HG02798 (cell line): ENCODE data around the gene EBPL.
"Not testable (repeated sequence)": the region's sequence is repeated elsewhere in the genome, so short reads cannot be mapped to it uniquely, and the experiment has no call there.

Source experiments
- ATAC-seq: cut with Tn5 transposase; IDR thresholded peaks from one replicate; pipeline ENCODE4 v1.9.1; 2021; ENCODE audit warnings: mild to moderate bottlenecking; ENCODE audit not compliant: unreplicated experiment, poor library complexity

EBPL gene

DNA sequence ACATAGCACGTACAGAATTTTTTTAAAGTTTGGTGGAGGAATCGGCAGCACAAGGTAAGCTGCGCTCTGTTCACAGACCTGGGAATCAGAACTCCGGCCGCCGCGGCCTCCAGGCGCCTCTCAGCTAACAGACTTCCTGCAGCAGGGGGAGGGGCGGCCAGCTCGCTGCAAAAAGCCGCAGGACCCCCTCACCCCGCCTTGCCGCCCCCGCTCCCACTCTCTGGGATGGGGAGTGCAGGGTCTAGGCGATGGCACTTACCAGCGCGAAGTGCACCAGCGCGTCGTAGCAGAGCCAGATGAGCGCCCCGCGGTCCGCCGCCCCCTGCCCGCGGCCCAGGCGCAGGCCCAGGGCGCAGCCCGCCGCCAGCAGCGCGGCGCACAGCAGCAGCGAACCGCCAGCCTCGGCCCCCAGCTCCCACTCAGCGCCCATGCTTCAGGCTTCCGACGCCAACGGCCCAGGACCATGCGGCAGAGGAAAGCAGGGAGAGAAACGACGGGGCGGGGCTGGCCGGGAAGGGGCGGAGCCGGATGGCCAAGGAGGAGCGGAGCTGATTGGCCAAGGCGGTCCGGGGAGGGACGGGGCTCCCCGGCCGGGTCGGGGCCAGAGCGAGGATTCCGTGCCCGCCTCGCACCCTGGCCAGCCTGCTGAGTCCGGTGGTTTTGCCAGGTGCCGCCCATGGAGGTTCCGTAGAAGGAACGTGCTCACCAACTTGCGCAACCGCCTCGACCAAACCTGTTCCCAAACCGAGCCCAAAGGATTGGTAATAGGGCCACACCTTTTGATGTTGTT lies at the start of gene EBPL:
TSS of gene EBPL (minus strand) at position 492 of the 790 bp plus-strand sequence. CDS start at position 430, 62 bp downstream.
- peak; percentile 99 for ATAC-seq

DNA sequence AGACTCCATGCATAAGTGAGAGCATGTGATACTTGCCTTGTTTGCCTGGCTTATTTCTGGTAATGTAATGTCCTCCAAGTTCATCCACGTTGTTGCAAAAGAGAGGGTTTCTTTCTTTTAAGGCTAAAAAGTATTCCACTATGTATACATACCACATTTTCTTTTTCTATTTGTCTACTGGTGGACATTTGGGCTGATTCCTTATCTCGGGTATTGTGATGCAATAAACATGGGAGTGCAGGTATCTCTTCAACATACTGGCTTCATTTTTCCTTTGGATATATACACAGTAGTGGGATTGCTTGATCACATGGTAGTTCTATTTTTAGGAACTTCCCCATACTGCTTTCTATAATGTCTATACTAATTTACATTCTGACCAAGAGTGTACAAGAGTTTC lies 49.6 kb upstream of the EBPL start:
- ATAC-seq, result no peak

DNA sequence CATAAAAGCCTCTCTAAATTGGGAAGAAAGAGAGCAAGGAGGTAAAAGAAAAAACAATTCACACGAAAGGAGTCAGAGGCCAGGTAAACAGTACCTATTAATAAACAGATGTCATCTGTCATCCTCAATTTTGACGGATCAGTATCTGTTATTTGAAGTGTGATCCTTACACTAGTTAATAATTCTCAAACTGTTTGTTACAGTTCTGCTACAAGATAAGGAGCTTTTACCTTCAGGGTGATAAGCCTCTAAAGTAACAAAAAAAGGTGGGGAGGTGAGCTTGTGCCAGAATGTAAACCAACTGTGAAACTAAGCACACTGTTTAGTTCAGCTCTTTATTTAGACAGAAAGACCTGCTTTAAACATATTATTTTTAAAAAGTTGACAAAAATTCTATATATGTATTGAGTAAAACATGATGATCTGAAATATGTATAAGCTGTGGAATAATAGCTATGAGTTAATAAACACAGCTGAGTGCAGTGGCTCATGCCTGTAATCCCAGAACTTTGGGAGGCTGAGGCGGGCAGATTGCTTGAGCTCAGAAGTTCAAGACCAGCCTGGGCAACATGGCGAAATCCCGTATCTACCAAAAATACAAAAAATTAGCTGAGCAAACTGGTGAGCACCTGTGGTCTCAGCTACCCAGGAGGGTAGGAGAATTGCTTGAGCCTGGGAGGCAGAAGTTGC lies 48.4 kb upstream of the EBPL start:
- ATAC-seq, result no peak

DNA sequence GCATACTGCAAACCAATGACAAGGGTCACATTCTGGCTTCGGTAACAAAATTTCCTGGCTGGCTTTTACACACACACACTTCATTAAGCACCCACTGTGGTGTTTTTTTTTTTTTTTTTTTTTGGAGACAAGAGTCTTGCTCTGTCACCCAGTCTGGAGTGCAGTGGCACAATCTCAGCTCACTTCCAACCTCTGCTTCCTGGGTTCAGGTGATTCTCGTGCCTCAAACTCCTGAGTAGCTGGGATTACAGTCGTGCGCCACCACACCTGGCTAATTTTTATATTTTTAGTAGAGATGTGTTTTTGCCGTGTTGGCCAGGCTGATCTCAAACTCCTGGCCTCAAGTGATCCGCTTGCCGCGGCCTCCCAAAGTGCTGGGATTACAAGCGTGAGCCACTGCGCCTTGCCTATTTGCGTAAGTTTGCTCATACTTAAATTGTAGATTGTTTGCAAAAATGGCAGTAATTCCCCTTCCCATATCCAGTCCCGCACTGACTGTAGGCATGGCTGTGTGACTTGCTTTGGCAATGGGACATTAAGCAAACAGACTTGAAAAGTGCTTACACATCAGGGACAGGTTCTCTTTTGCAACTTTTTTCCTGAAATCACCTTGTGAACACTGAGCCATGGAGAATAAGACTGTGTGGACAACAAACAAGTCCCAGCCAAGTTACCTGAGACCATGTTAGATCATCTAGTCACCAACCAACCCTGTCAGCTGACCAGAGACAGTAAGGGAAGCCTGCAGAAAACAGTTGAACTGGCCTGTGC lies 42.1 kb upstream of the EBPL start:
- ATAC-seq, result no peak

DNA sequence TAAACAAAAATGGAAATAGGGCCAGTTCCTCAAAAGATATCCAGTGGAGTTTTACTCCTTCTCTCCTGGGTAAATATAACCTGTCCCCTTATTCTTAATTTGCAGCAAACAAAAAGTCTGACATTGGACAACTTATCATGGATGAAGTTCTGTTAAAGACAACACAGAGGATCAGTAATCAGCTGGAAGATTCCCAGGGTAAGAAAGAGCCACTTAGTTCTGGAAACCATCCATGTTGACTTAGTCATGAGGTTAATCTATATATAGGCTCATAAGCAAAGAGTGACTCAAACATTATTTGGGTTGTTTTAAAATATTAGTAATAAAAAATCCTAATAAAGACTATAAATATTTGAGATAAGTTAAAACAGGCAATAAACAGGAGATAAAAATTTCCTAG lies 40.5 kb upstream of the EBPL start:
- ATAC-seq, result no peak

DNA sequence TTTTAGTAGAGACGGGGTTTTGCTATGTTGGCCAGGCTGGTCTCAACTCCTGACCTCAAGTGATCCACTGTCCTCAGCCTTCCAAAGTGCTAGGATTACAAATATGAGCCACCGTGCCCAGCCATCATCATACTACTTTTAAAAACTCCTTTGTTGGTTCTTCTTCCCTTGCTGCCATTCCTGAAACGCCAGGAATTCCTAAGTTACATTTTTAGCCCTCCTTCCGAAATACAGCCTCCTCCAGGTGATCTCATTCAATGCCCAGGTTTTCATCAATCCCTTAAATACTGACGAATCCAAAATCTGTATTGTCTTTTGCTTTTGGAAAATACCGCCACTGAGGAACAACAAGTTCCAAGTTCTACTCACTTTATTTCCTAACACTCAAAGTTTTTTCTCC lies 25.3 kb upstream of the EBPL start:
- no peak for ATAC-seq

DNA sequence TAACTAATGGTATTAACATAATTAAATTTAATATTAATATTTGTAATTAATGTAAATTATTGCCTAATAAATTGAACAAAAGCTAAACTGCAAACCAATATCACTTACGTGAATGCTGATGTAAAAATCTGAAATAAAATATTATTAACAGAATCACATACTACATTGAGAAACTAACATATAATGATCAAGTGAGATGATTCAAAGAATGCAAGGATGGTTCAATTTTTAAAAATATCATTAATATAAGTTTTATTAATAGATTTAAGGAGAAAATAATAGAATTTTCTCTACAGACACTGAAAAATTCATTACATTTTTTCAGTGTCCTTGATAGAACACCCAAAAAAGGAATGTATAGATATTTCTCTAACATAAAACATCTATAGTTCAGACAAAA lies 23.5 kb upstream of the EBPL start:
- no peak for ATAC-seq

DNA sequence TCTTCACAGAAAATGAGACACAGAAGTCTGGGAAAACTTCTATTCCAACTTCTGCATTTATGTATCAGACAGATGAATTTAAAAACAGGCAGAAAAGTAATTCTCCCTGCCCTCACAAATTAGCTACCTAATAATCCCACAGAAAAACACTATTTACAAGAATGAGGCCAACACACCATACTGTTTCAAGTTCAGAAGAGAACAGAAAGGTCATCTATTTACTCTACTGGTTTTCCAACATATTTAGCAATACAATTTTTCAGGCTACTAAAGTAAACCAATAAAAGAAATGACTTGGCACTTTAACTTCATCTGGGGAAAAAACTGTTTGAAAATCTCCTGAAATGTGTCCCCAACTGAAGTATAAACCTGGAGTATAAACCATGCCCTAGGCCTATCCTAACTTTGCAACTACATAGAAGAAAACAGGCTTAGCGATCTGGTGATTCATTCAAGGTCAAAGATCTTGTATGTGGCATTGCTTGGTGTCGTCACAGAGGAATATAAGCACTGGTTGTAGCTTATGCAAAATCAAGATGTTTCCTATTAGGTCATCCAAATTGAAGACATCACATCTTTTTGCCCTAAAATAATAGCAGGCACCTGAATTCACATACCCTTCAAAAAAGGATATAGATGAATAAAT lies 20.1 kb upstream of the EBPL start:
- ATAC-seq, result no peak

DNA sequence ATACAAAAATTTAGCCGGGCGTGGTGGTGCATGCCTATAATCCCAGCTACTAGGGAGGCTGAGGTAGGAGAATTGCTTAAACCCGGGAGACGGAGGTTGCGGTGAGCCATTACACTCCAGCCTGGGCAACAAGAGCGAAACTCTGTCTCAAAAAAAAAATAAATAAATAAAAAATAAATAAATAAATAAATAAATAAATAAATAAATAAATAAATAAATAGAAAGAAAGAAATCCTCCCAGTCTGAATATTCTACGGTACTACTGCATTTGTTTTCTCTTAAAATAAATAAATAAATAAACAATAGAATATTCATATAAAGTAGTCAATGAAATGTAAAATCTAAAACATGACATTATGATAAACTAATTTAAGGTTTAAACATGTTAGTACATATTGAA lies 13.0 kb upstream of the EBPL start:
- ATAC-seq, result not testable (repeated sequence)

DNA sequence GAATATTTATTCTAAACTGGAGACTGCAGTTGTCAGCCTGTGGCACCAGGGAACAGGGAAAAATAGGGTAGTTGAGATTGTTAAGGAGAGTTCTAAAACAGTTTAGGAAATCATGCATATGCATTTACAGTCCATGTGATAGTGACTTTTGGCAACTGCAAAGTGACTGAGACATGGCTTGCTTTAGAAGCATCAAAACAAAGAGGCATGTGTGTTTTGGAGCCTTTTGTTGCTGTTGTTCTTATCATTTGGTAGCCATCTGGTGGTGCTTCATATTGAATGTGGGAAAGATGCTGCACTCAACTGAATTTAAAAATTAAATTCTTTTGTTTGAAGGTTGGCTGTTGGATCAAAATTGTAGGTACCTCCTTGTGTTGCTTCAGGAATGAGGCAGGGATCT lies 10.2 kb upstream of the EBPL start:
- no peak for ATAC-seq

DNA sequence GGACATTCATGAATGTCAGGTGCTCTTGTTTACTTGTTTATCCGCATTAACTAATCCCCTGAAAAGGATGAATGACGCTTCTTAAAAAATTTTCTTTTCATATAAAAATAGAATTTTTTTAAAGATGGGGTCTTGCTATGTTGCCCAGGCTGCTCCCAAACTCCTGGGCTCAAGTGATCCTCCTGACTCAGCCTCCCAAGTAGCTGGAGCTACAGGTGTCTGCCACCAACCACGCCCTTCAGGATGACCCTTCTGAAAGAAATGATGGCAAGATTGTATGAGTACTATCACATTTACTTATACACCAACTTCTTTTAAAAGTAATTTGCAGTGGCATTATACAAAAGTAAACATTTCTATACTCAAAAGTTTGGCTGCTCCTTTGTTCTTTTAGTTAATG lies 6.2 kb upstream of the EBPL start:
- ATAC-seq, result no peak

DNA sequence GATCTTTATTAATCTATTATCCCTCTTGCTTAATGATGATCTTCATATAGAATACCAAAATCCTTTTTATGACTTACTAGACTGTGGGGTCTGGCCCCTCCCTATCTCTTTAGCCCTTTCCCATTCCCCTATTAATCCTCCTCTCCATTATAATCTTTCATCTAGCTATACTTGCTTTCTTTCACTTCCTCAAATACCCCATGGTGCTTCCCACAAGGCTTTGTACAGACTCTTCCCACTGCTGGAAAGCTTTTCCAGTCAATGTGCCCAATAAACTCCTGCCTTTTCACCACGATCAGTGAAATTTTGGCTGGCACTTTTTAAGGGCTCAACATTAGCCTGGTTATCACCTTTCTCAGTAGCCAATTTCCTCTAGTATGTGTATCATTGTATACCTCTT lies 3.2 kb upstream of the EBPL start:
- no peak for ATAC-seq

DNA sequence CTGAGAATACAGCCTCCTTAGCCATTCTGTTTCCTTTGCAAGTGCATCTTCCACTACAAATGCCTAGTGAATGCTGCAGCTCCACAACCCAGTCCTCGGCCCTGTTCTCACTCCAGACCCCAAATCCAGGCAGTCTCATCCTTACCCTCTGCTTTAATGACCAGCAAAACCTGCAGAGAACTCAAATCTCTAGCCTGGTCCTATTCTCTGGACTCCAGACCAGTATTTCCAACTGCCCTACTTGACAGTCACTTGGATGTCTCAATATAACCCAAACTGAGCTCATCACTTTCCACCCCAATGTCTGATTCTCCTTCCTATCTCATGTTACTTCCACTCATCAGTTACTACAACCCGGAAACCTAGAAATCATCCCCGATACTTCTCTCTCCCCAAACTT lies 2.6 kb upstream of the EBPL start:
- no peak for ATAC-seq

DNA sequence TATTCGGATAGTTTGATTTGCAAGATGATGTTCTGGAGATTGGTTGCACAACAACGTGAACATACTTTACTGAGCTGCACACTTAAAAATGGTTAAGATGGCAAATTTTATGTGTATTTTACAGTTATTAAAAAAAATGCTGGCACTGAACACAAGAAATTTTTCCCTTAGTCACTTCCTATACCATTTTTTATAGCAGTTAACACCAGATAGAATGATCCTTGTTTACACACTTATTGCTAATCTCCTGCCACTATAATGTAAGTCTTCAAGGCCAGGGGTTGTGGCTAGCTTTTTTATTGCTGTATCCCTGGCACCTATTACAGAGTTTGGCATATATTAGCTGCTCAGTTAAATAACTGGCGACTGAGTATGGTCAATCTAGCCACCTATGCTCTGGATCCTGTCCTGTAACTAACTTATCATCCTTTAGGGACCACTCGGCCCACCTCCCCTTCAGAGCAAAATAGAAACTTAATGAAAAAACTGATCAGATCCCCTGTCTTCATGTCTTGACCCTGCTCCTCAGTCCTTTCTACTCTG lies 2.0 kb upstream of the EBPL start:
- no peak for ATAC-seq

DNA sequence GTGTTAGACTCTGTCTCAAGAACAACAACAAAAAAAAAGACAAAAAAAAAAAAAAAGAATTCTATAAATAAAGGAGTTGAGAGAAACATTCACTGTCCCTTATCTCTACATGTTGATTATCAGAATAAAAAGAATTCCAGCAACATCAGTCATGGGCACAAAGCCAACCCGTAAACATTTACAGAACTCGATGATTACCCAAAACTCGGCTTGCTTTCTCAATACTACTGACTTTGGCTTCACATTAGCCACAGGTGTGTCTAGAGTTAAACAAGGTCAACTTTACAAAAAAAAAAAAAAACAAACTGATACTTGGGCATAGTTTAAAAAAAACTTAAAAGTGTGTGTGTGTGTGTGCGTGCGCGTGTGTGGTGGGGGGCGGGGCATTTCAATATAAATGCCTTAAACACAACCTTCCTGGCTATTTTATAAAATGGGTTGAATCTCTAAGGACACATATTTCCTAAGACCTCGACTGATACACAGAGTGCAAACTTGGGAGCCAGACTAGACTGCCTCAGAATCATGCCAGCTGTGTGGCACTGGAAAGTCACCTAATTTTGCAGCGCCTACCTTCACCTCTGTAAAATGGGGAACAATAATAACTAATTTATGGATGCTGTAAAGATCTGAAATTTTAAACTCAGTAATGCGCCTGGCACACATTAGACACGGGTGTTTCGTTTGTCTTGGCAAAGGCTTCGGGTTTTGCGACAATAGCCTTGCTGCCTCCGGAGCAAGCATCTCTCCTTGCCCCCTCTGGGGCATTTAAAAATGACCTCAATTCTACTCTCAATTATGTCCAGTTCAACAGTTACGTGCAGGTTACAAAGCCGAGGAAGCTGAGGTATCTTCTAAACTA lies 922 bp downstream of the EBPL start:
- ATAC-seq, result peak; percentile 8

DNA sequence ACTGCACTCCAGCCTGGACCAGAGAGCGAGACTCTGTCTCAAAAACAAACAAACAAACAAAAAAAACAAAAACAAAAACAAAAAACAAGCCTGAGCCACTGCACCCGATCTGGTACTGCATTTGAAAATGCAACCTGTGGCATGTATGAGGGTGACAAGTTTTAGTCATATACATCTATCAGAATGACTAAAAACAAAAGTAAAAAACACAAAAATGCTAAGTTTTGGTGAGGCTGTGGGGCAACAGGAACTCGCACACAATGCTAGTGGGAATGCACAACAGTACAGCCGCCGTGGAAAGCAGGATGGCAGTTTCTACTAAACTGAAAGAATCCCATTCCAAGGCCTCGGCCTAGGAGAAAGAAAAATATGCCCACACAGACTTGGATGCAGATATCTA lies 7.8 kb downstream of the EBPL start:
- ATAC-seq, result peak; percentile 66

DNA sequence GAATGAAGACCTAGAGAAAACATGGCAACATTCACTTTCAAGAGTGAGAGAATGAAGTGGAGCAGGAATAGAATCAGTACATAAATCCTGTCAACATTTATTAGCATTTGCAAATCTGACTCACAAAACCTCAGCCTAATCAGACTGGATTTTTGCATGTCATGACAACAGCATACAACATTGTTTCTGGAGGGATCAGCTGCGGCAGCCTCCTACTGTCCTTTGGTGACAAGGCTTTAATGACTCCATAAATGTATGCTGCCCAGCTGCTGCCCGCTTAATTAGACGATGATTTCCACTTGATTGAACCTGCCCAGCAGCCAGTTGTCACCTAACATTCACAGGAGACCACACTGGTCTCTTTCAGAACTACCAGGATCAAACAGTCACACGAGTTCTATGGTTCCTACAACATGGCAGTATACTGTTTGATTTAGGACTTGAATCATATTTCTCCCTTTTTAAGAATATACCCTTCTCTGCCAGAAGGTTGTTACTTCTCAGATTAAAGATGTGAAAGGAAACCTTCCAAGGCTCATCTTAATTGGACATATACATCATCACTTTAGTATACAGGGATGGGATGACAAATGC lies 9.3 kb downstream of the EBPL start:
- ATAC-seq, result no peak

DNA sequence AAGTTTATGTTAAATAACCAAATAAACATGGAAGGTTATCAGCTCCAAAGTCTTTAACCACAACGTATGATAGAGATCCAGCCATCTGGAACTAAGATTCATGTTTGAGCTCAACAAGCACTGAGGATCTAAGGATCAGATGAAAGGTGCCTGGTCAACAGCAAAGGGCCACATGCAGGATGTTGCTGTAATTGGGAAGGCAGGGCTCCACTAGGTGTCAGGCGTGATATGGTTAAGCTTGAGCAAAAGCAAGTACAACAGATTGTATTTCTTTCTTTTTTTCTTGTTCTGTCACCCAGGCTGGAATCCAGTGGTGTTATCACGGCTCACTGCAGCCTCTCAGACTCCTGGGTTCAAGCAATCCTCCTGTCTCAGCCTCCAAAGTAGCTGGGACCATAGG lies 12.0 kb downstream of the EBPL start:
- ATAC-seq, result no peak
